Testis (tissue), 2 donors: ENCODE results near the gene DNAJA4.

Experiments used
- CTCF ChIP-seq, 3 experiments: fragments of 450-650 bp in 2 of 3; fragments of 200-600 bp in 1 of 3; sonication (generic) in 1 of 3; IDR thresholded peaks; one replicate each; pipeline ENCODE4 v1.5.1; 2016 to 2019; ENCODE audit warnings: antibody characterized with exemption in 3 of 3, mild to moderate bottlenecking in 2 of 3, moderate library complexity in 1 of 3
- POLR2A ChIP-seq: fragments of 450-650 bp; IDR thresholded peaks from one replicate; pipeline ENCODE4 v1.6.1; 2017; ENCODE audit warnings: antibody characterized with exemption, mild to moderate bottlenecking, moderate library complexity

DNA sequence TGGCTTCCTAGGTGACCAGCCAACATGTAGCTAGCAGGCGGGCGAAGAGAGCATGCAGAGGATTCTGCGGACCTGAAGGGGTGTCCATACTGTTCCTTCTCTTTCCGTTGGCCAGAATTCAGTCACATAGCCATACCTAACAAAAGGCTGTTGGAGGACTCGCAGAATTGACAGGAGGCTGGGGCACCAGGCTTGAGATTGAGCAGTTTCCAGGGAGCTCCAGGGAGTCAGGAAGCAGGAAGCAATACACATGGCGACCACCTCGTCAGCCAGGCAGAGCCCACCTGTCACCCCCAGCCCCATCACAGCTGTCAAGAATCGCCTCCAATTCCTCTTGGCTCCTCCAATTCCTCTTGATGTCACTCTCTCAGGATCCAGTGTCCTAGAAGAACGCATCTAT lies 13.2 kb upstream of the DNAJA4 start:
- TF ChIP-seq CTCF (IDR thresholded peaks at IDR 0.05) (no peak), POLR2A (no peak)
